ENCODE measurements around the gene GPC3. TPM values are rescaled to one million over a fixed set of nuclear protein-coding genes. Genes with fewer than 3 reads are reported as not detected.

GPC3 gene
- total RNA-seq, 2 experiments from 2014 or later, result 0.31 to 0.71 TPM

DNA sequence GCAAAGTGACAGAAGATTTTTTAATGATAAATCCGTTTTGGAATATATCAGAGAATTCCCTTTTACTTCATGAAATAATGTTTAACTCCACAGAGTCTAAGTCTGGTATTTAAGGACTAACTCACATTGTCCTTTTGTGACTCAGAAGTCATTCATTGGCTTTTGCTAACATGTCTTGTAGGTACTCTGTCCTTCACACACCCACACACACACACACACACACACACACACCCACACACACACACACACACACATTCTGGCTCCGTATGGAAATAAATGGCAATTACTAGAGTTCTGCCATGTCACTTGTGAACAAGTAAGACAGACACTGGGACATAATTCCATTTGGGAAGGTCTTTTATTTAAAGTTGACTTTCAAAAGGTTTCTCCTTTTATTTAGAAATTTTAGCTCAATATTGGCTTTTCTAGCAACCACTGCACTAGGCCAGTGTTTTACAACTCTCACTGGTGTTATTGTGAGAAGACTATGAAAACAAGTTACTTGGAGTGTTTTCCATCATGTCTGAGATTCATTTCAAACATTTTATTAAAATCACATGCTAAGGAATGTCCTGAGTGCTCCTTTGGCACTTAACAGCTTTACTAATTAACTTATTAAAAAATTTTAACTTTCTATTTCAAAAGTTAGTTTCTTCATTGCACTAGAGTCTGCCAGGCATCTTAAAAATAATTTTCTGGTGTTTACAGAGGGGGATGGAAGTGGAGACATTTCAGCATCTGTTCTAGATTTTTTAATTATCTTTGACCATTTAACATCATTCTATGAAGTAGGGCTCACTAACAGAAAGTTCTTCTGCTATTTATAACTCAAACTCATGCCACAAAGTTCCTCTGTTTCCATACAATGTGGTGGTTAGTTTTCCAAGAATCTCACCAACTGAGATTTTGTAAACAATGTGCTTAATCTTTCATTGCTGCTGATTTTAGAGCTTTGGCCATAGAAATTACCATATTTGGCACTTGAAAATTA, 329.8 kb downstream of the GPC3 start:
- no peak overlapping the region for H3K27ac Mint-ChIP-seq

GRCh38 chrX:133654811-133655210, 330.6 kb downstream of the GPC3 start:
- ChIA-PET CTCF (no interaction called here), POLR2A (no interaction called here)
- H3K4me3 Mint-ChIP-seq, result no peak overlapping the region
- no peak for ATAC-seq
- H3K36me3 Mint-ChIP-seq (ENCODE audit: low read depth), result no peaks in the 10 kb centered on the region
- H3K27ac Mint-ChIP-seq, result no peak overlapping the region
- H3K9me3 Mint-ChIP-seq (ENCODE audit: insufficient read depth), result no peaks in the 10 kb centered on the region
- no peaks in the 10 kb centered on the region for H3K27me3 Mint-ChIP-seq (ENCODE audit: low read depth)
- DNase-seq, result no peak
- no peaks in the 10 kb centered on the region for H3K4me1 Mint-ChIP-seq (ENCODE audit: low read depth)

More for the DNA sequence above, 329.8 kb downstream of the GPC3 start:
- DNase-seq, result no peak
- Mint-ChIP-seq H3K9me3 (ENCODE audit: insufficient read depth) (no peaks in the 10 kb centered on the region), H3K4me3 (no peak overlapping the region), H3K4me1 (ENCODE audit: low read depth) (no peaks in the 10 kb centered on the region), H3K27me3 (ENCODE audit: low read depth) (no peaks in the 10 kb centered on the region), H3K36me3 (ENCODE audit: low read depth) (no peaks in the 10 kb centered on the region)
- CTCF ChIA-PET, result no interaction called here
- POLR2A ChIA-PET, result no interaction called here
- ATAC-seq, result no peak

GRCh38 chrX:133653358-133653757, 332.0 kb downstream of the GPC3 start:
- ATAC-seq (no peak), DNase-seq (no peak)
- H3K4me3 Mint-ChIP-seq, result no peak overlapping the region
- ChIA-PET POLR2A (no interaction called here), CTCF (no interaction called here)
- no peaks in the 10 kb centered on the region for H3K36me3 Mint-ChIP-seq (ENCODE audit: low read depth)
- H3K27me3 Mint-ChIP-seq (ENCODE audit: low read depth), result no peaks in the 10 kb centered on the region
- no peak overlapping the region for H3K27ac Mint-ChIP-seq
- H3K9me3 Mint-ChIP-seq (ENCODE audit: insufficient read depth), result no peaks in the 10 kb centered on the region
- no peaks in the 10 kb centered on the region for H3K4me1 Mint-ChIP-seq (ENCODE audit: low read depth)

DNA sequence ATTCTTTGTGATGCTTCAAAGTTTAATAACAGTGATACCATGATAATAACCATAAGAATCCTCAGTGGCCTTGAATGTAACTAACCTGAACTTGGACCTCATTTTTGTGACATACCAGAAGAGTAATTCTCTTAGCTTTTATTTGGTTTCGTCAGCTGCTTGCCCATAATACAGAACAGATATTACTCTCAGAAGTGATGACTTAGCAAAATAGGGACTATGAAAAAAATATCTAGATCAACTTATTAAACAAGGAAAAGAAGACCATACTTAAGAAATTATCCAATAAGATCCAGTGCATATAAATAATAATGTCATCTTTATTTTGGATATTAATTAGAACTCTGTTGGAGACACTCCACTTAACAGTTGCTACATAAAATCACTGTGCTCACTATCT, 333.2 kb downstream of the GPC3 start:
- no peaks in the 10 kb centered on the region for H3K4me1 Mint-ChIP-seq (ENCODE audit: low read depth)
- H3K36me3 Mint-ChIP-seq (ENCODE audit: low read depth), result no peaks in the 10 kb centered on the region
- no peaks in the 10 kb centered on the region for H3K27me3 Mint-ChIP-seq (ENCODE audit: low read depth)
- ATAC-seq (no peak), DNase-seq (no peak)
- ChIA-PET POLR2A (no interaction called here), CTCF (no interaction called here)
- no peak overlapping the region for H3K27ac Mint-ChIP-seq
- no peaks in the 10 kb centered on the region for H3K9me3 Mint-ChIP-seq (ENCODE audit: insufficient read depth)
- no peak overlapping the region for H3K4me3 Mint-ChIP-seq

DNA sequence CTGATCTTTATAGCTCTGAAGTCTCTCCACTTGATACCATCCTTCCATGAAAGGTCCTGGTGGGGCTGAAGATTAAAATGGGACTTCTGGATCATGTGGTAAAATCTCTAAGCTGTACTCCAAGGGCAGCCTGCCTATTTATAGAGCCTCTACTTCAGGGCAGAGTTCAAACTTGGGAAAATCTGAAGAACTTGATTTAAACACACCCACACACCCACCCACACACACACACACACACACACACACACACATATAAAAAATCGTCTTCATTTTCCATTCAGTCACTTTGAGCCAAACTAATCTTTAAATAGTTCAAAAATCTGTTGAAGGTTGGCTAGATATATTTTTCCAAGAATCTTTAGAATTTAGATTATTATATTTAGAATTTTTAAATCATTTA, 335.2 kb downstream of the GPC3 start:
- ChIA-PET POLR2A (no interaction called here), CTCF (no interaction called here)
- ATAC-seq (no peak), DNase-seq (no peak)
- H3K27me3 Mint-ChIP-seq (ENCODE audit: low read depth), result no peaks in the 10 kb centered on the region
- no peaks in the 10 kb centered on the region for H3K9me3 Mint-ChIP-seq (ENCODE audit: insufficient read depth)
- H3K27ac Mint-ChIP-seq, result no peak overlapping the region
- H3K36me3 Mint-ChIP-seq (ENCODE audit: low read depth), result no peaks in the 10 kb centered on the region
- no peak overlapping the region for H3K4me3 Mint-ChIP-seq
- no peaks in the 10 kb centered on the region for H3K4me1 Mint-ChIP-seq (ENCODE audit: low read depth)

DNA sequence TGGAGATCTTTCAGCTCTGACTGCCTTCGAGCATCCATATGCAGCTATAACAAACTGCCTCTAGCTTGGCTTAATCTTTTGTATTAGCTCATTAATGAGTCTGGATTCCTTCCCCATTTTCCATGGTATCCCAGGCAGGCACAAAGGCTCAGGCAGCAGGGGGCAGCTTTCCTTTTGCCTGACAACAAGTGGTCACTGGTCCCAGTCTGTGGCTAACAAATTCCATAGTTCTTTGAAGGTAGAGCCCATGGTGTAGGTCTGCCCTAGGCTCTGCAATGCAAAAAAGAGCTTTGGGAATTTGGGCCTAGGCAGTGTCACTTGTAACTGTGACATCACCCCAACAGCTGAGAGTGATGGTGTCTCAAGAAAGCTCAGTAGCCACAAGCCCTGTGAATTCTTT, 335.7 kb downstream of the GPC3 start:
- no peak for ATAC-seq
- Mint-ChIP-seq H3K4me1 (ENCODE audit: low read depth) (no peaks in the 10 kb centered on the region), H3K27ac (no peak overlapping the region), H3K27me3 (ENCODE audit: low read depth) (no peaks in the 10 kb centered on the region), H3K36me3 (ENCODE audit: low read depth) (no peaks in the 10 kb centered on the region), H3K9me3 (ENCODE audit: insufficient read depth) (no peaks in the 10 kb centered on the region), H3K4me3 (no peak overlapping the region)
- no peak for DNase-seq
- ChIA-PET CTCF (interaction anchor here (0.7 kb wide), 1 partner anchor 47 kb away, joined by 3 read pairs; no protein-coding TSS in a partner anchor), POLR2A (no interaction called here)

GRCh38 chrX:133648594-133648993, 336.8 kb downstream of the GPC3 start:
- no peaks in the 10 kb centered on the region for H3K36me3 Mint-ChIP-seq (ENCODE audit: low read depth)
- POLR2A ChIA-PET, result no interaction called here
- H3K9me3 Mint-ChIP-seq (ENCODE audit: insufficient read depth), result no peaks in the 10 kb centered on the region
- DNase-seq (no peak), ATAC-seq (no peak)
- H3K27me3 Mint-ChIP-seq (ENCODE audit: low read depth), result no peaks in the 10 kb centered on the region
- H3K4me1 Mint-ChIP-seq (ENCODE audit: low read depth), result no peaks in the 10 kb centered on the region
- no peak overlapping the region for H3K4me3 Mint-ChIP-seq
- H3K27ac Mint-ChIP-seq, result no peak overlapping the region
- CTCF ChIA-PET, result no interaction called here

- no peaks in the 10 kb centered on the region for H3K27me3 Mint-ChIP-seq (ENCODE audit: low read depth)
- H3K9me3 Mint-ChIP-seq (ENCODE audit: insufficient read depth), result no peaks in the 10 kb centered on the region
- CTCF ChIA-PET, result no interaction called here
- H3K4me1 Mint-ChIP-seq (ENCODE audit: low read depth), result no peaks in the 10 kb centered on the region
- H3K36me3 Mint-ChIP-seq (ENCODE audit: low read depth), result no peaks in the 10 kb centered on the region
- no peak for DNase-seq
- no peak overlapping the region for H3K27ac Mint-ChIP-seq
- POLR2A ChIA-PET, result no interaction called here
- no peak for ATAC-seq
- no peak overlapping the region for H3K4me3 Mint-ChIP-seq
Measured at GRCh38 chrX:133646719-133647116, 338.7 kb downstream of the GPC3 start.

- Mint-ChIP-seq H3K4me3 (no peak overlapping the region), H3K4me1 (ENCODE audit: low read depth) (no peaks in the 10 kb centered on the region), H3K27me3 (ENCODE audit: low read depth) (no peaks in the 10 kb centered on the region), H3K36me3 (ENCODE audit: low read depth) (no peaks in the 10 kb centered on the region), H3K27ac (no peak overlapping the region), H3K9me3 (ENCODE audit: insufficient read depth) (no peaks in the 10 kb centered on the region)
- POLR2A ChIA-PET, result no interaction called here
- CTCF ChIA-PET, result no interaction called here
- ATAC-seq (no peak), DNase-seq (no peak)
Measured at GRCh38 chrX:133645977-133646718, 339.2 kb downstream of the GPC3 start.

GRCh38 chrX:133645256-133645655, 340.1 kb downstream of the GPC3 start:
- ChIA-PET POLR2A (no interaction called here), CTCF (no interaction called here)
- H3K4me1 Mint-ChIP-seq (ENCODE audit: low read depth), result no peaks in the 10 kb centered on the region
- H3K9me3 Mint-ChIP-seq (ENCODE audit: insufficient read depth), result no peaks in the 10 kb centered on the region
- H3K27ac Mint-ChIP-seq, result no peak overlapping the region
- H3K27me3 Mint-ChIP-seq (ENCODE audit: low read depth), result no peaks in the 10 kb centered on the region
- H3K4me3 Mint-ChIP-seq, result no peak overlapping the region
- ATAC-seq (no peak), DNase-seq (no peak)
- H3K36me3 Mint-ChIP-seq (ENCODE audit: low read depth), result no peaks in the 10 kb centered on the region

- no peaks in the 10 kb centered on the region for H3K27me3 Mint-ChIP-seq (ENCODE audit: low read depth)
- no peak for DNase-seq
- ATAC-seq, result no peak
- no peak overlapping the region for H3K4me3 Mint-ChIP-seq
- POLR2A ChIA-PET, result no interaction called here
- no peak overlapping the region for H3K27ac Mint-ChIP-seq
- H3K9me3 Mint-ChIP-seq (ENCODE audit: insufficient read depth), result no peaks in the 10 kb centered on the region
- no peaks in the 10 kb centered on the region for H3K4me1 Mint-ChIP-seq (ENCODE audit: low read depth)
- no peaks in the 10 kb centered on the region for H3K36me3 Mint-ChIP-seq (ENCODE audit: low read depth)
- CTCF ChIA-PET, result no interaction called here
Measured at GRCh38 chrX:133640161-133641015, 345.0 kb downstream of the GPC3 start.

- H3K27me3 Mint-ChIP-seq (ENCODE audit: low read depth), result no peaks in the 10 kb centered on the region
- H3K9me3 Mint-ChIP-seq (ENCODE audit: insufficient read depth), result no peaks in the 10 kb centered on the region
- no peak overlapping the region for H3K27ac Mint-ChIP-seq
- no peaks in the 10 kb centered on the region for H3K36me3 Mint-ChIP-seq (ENCODE audit: low read depth)
- ChIA-PET CTCF (no interaction called here), POLR2A (no interaction called here)
- ATAC-seq, result no peak
- no peak overlapping the region for H3K4me3 Mint-ChIP-seq
- no peak for DNase-seq
- H3K4me1 Mint-ChIP-seq (ENCODE audit: low read depth), result no peaks in the 10 kb centered on the region
Measured at GRCh38 chrX:133639726-133640125, 345.7 kb downstream of the GPC3 start.

Measured in activated CD8-positive, alpha-beta T cell treated with anti-CD3 and anti-CD28 coated beads, Interleukin-2, amount 10 ng/mL, durations not matched to agents 7 days and 5 days (primary cell).